Glutamatergic neuron (in vitro differentiated cells): ENCODE data around the gene CDC42BPA. TPM values are rescaled to one million over a fixed set of nuclear protein-coding genes. Genes with fewer than 3 reads are reported as not detected.

Source experiments
- DNase-seq: peaks from one replicate; pipeline ENCODE4 v3.0.0; 2022
- H3K27ac Mint-ChIP-seq: one replicate; pipeline ENCODE4 v1.8.0; 2020; ENCODE audit warnings: mild to moderate bottlenecking, mixed read lengths, inconsistent platforms; ENCODE audit not compliant: unreplicated experiment
- H3K27me3 Mint-ChIP-seq: one replicate; pipeline ENCODE4 v1.8.0; 2020; ENCODE audit warnings: mild to moderate bottlenecking, moderate library complexity, mixed read lengths, inconsistent platforms; ENCODE audit not compliant: unreplicated experiment
- H3K36me3 Mint-ChIP-seq: one replicate; pipeline ENCODE4 v1.8.0; 2020; ENCODE audit warnings: mild to moderate bottlenecking, mixed read lengths, inconsistent platforms; ENCODE audit not compliant: unreplicated experiment
- H3K4me1 Mint-ChIP-seq: one replicate; pipeline ENCODE4 v1.8.0; 2020; ENCODE audit warnings: mild to moderate bottlenecking, low read depth, mixed read lengths, inconsistent platforms; ENCODE audit not compliant: unreplicated experiment
- H3K4me3 Mint-ChIP-seq: one replicate; pipeline ENCODE4 v1.8.0; 2020; ENCODE audit warnings: mild to moderate bottlenecking, mixed read lengths, inconsistent platforms; ENCODE audit not compliant: unreplicated experiment
- H3K9me3 Mint-ChIP-seq: one replicate; pipeline ENCODE4 v1.8.0; 2020; ENCODE audit warnings: mild to moderate bottlenecking, moderate library complexity, mixed read lengths, inconsistent platforms; ENCODE audit not compliant: unreplicated experiment
- CTCF ChIP-seq: fragments of 200-600 bp; sonication (generic); IDR thresholded peaks from one replicate; pipeline ENCODE4 v1.5.0; 2021; ENCODE audit not compliant: partially characterized antibody, unreplicated experiment
- total RNA-seq: library from RNA; stranded (reverse); fragmentation: NEBNext Ultra II Directional; extraction: Animal tissue kit (Norgen Biotek cat#: 25700); gene quantifications from one replicate; pipeline ENCODE4 v1.2.1, GENCODE V29; 2021; ENCODE audit not compliant: unreplicated experiment

Gene CDC42BPA
- total RNA-seq, 1 donor from 2014 or later: 66.0 TPM

DNA sequence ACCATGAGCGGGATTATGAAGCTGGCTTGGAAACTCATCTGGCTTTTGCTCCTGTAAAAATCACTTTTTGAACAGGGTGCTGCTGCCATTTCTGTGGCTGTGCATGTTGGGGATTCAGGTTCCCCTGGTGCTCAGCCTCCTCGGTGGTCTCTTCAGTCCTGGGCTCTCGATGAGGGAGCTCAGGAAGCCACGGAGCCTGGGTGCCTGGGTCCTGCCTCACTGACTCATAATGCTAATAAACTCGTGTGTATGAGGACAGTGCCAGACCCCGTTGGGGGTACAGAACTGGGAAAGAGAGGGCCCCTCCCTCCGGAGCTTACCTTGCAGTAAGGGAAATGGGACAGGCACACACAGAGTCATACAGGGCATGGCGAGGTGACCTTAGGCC, 372.4 kb downstream of the CDC42BPA start:
- H3K4me1 Mint-ChIP-seq: peaks cover 49% of the 10 kb centered on the region
- no peak for TF ChIP-seq CTCF
- H3K27ac Mint-ChIP-seq: peak overlapping the region; percentile 67
- peak overlapping the region; percentile 48 for H3K4me3 Mint-ChIP-seq
- H3K27me3 Mint-ChIP-seq: peaks cover 9% of the 10 kb centered on the region
- DNase-seq: no peak
- peaks cover 9% of the 10 kb centered on the region for H3K36me3 Mint-ChIP-seq
- peaks cover 21% of the 10 kb centered on the region for H3K9me3 Mint-ChIP-seq

- Mint-ChIP-seq H3K36me3 (peaks cover 9% of the 10 kb centered on the region), H3K27ac (peak overlapping the region; percentile 67), H3K27me3 (peaks cover 10% of the 10 kb centered on the region), H3K4me1 (peaks cover 49% of the 10 kb centered on the region), H3K9me3 (peaks cover 24% of the 10 kb centered on the region), H3K4me3 (peak overlapping the region; percentile 48)
- no peak for DNase-seq
- TF ChIP-seq CTCF: no peak
These were observed 373.0 kb downstream of the CDC42BPA start for GRCh38 chr1:226945106-226945857.

GRCh38 chr1:226943927-226944326, 374.4 kb downstream of the CDC42BPA start:
- Mint-ChIP-seq H3K27me3 (peaks cover 10% of the 10 kb centered on the region), H3K27ac (peak overlapping the region; percentile 25), H3K36me3 (peaks cover 9% of the 10 kb centered on the region), H3K4me3 (peak overlapping the region; percentile 36), H3K4me1 (peaks cover 52% of the 10 kb centered on the region), H3K9me3 (peaks cover 24% of the 10 kb centered on the region)
- DNase-seq: no peak
- TF ChIP-seq CTCF: no peak

DNA sequence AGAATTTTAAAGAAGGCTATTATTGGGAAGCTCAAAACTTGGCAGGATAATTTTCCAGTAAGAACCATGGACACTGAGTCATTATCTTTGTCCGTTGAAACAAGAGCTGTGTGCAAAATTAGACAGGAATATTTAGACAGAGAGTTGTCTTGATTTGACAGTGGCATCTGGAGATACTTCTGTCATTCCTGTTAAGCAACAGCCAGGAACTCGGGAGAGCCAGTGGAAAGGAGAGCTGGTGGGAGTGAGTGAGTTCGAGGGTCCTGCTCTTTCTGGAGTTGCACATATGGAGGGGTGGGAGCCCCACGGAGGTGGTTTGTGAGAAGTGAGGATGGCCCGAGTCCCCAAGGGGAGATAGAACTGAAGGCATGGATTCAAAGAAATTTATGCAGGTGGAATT, 375.1 kb downstream of the CDC42BPA start:
- DNase-seq: no peak
- H3K27me3 Mint-ChIP-seq: peaks cover 9% of the 10 kb centered on the region
- peaks cover 2% of the 10 kb centered on the region for H3K36me3 Mint-ChIP-seq
- H3K4me1 Mint-ChIP-seq: peaks cover 60% of the 10 kb centered on the region
- no peak overlapping the region for H3K27ac Mint-ChIP-seq
- H3K9me3 Mint-ChIP-seq: peaks cover 23% of the 10 kb centered on the region
- TF ChIP-seq CTCF: no peak
- H3K4me3 Mint-ChIP-seq: peak overlapping the region; percentile 40

- peaks cover 60% of the 10 kb centered on the region for H3K4me1 Mint-ChIP-seq
These were observed 375.9 kb downstream of the CDC42BPA start for GRCh38 chr1:226942392-226942791.

More at GRCh38 chr1:226942392-226942791, 375.9 kb downstream of the CDC42BPA start:
- DNase-seq: no peak
- H3K36me3 Mint-ChIP-seq: no peaks in the 10 kb centered on the region
- peaks cover 24% of the 10 kb centered on the region for H3K9me3 Mint-ChIP-seq
- no peak for TF ChIP-seq CTCF
- peak overlapping the region; percentile 71 for H3K4me3 Mint-ChIP-seq
- H3K27ac Mint-ChIP-seq: peak overlapping the region; percentile 26
- peaks cover 9% of the 10 kb centered on the region for H3K27me3 Mint-ChIP-seq
